KMS-11 (cell line): ENCODE data around the gene PTPRF.

Experiments used
- H2AFZ ChIP-seq: fragments of 200-600 bp; sonication (generic); 2 replicates; pipeline ENCODE4 v1.6.1; 2016; ENCODE audit warnings: antibody characterized with exemption, mixed run types, low read depth
- H3K27ac ChIP-seq: fragments of 200-600 bp; sonication (generic); 2 replicates; pipeline ENCODE4 v1.6.1; 2016; ENCODE audit warnings: mild to moderate bottlenecking, mixed run types
- H3K27me3 ChIP-seq: fragments of 200-600 bp; sonication (generic); 2 replicates; pipeline ENCODE4 v1.6.1; 2017; ENCODE audit warnings: mild to moderate bottlenecking, low read depth, mixed run types, moderate library complexity; ENCODE audit not compliant: insufficient read depth
- H3K36me3 ChIP-seq: fragments of 200-600 bp; sonication (generic); 2 replicates; pipeline ENCODE4 v1.6.1; 2017; ENCODE audit warnings: mild to moderate bottlenecking, mixed run types; ENCODE audit not compliant: insufficient read depth
- H3K4me1 ChIP-seq: fragments of 200-600 bp; sonication (generic); 2 replicates; pipeline ENCODE4 v1.6.1; 2016; ENCODE audit warnings: mild to moderate bottlenecking, low read depth, mixed run types; ENCODE audit not compliant: poor library complexity, severe bottlenecking
- H3K4me2 ChIP-seq: fragments of 200-600 bp; sonication (generic); 2 replicates; pipeline ENCODE4 v1.7.0; 2016; ENCODE audit warnings: mild to moderate bottlenecking, mixed run types
- H3K4me3 ChIP-seq: fragments of 200-600 bp; sonication (generic); IDR thresholded peaks from 2 replicates; pipeline ENCODE4 v1.6.1; 2017; ENCODE audit warnings: low read depth, low read length, mixed read lengths; ENCODE audit not compliant: insufficient read depth
- H3K79me2 ChIP-seq: fragments of 200-600 bp; sonication (generic); 2 replicates; pipeline ENCODE4 v1.6.1; 2016; ENCODE audit warnings: low read depth, mixed run types; ENCODE audit not compliant: insufficient read depth
- H3K9ac ChIP-seq: fragments of 200-600 bp; sonication (generic); 2 replicates; pipeline ENCODE4 v1.6.1; 2016; ENCODE audit warnings: mild to moderate bottlenecking, mixed run types
- H4K20me1 ChIP-seq: fragments of 200-600 bp; sonication (generic); 2 replicates; pipeline ENCODE4 v1.6.1; 2016; ENCODE audit warnings: mild to moderate bottlenecking, mixed run types; ENCODE audit not compliant: insufficient read depth
- TF ChIP-seq, protein P1 (sequence below): fragments of 200-600 bp; sonication (generic); conservative IDR thresholded peaks from 2 replicates; pipeline ENCODE4 v1.6.1; 2017; ENCODE audit warnings: low read depth, mild to moderate bottlenecking, antibody characterized with exemption, low read length, moderate library complexity, mixed read lengths

Gene PTPRF

DNA sequence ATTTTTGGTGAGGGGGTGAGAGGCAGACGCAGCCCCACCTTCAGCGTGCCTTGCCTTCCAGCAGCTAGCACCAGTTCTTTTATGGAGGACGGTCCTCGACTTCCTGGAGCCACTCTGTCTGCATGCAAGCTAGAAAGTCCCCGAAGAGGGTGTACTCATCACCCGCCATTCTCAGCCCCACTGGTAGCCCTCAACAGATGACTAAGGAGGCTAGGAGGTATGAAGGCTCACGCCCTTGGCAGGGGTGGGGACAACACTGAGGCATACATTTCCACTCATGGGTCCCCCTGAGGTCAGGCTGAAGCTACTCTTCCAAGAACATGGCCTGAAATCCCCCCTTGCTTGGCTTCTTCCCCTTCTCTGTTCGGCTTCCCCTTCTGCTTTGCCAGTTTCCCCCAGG lies 8.9 kb upstream of the PTPRF start:
- Histone ChIP-seq H3K9ac (no peak overlapping the region), H3K27ac (no peak overlapping the region), H4K20me1 (no peaks in the 10 kb centered on the region), H2AFZ (no peak overlapping the region), H3K36me3 (no peaks in the 10 kb centered on the region), H3K27me3 (no peaks in the 10 kb centered on the region), H3K4me1 (no peaks in the 10 kb centered on the region), H3K79me2 (no peaks in the 10 kb centered on the region), H3K4me2 (no peak overlapping the region), H3K4me3 (no peak overlapping the region)
- TF ChIP-seq, protein P1, sequence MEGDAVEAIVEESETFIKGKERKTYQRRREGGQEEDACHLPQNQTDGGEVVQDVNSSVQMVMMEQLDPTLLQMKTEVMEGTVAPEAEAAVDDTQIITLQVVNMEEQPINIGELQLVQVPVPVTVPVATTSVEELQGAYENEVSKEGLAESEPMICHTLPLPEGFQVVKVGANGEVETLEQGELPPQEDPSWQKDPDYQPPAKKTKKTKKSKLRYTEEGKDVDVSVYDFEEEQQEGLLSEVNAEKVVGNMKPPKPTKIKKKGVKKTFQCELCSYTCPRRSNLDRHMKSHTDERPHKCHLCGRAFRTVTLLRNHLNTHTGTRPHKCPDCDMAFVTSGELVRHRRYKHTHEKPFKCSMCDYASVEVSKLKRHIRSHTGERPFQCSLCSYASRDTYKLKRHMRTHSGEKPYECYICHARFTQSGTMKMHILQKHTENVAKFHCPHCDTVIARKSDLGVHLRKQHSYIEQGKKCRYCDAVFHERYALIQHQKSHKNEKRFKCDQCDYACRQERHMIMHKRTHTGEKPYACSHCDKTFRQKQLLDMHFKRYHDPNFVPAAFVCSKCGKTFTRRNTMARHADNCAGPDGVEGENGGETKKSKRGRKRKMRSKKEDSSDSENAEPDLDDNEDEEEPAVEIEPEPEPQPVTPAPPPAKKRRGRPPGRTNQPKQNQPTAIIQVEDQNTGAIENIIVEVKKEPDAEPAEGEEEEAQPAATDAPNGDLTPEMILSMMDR: no peak

DNA sequence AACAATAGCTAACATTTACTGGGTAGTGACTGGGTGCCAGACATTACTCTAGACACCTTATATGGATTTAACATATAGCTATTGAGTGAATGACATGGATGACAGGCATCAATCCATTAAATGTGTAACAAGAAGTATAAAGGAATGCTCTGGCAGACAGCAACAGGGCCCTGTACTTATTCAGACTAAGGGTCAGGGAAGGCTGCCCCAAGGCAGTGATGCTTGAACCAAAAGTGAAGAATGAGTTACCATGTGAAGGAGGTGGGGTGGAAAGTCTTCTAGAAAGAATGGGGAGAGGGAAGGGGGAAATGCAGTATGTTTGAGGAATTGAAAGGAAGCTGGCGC lies 8.3 kb upstream of the PTPRF start:
- TF ChIP-seq, protein P1: no peak
- no peaks in the 10 kb centered on the region for H4K20me1 ChIP-seq
- no peaks in the 10 kb centered on the region for H3K27me3 ChIP-seq
- H2AFZ ChIP-seq: no peak overlapping the region
- H3K79me2 ChIP-seq: no peaks in the 10 kb centered on the region
- no peaks in the 10 kb centered on the region for H3K4me1 ChIP-seq
- no peak overlapping the region for H3K4me2 ChIP-seq
- no peak overlapping the region for H3K27ac ChIP-seq
- no peak overlapping the region for H3K9ac ChIP-seq
- H3K36me3 ChIP-seq: no peaks in the 10 kb centered on the region
- no peak overlapping the region for H3K4me3 ChIP-seq

DNA sequence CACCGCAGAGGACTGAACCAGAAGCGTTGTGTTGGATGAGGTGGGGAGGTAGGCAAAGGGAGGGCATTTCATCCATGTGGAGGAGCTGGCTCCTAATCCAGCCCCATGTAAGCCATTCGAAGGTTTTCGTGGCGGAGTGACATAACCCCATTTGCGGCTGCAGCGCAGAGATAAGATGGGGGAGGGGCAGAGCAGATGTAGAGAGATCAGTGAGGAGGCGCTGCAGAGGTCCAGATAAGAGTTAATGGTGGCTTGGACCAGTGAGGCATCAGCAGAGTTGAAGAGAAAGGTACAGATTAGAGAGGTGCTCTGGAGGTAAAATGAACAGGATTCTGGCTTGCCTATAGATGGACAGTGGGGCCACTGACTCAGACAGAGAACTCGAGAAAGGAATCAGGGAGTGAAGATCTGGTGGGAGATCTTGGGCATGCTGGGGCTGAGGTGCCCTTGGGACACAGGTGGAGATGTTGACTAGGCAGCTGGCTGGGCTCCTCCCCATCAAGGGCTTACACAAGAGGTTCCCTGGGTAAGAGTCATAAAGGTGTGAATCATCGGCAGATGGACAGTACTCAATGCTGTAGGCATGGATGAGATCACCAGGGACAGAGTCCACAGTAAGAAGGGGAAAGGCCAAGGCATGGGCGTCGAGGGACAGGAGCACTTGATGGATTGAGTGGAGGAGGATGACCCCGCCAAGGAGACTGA lies 7.8 kb upstream of the PTPRF start:
- Histone ChIP-seq H3K4me2 (no peak overlapping the region), H3K4me1 (no peaks in the 10 kb centered on the region), H4K20me1 (no peaks in the 10 kb centered on the region), H2AFZ (no peak overlapping the region), H3K9ac (no peak overlapping the region), H3K4me3 (no peak overlapping the region), H3K79me2 (no peaks in the 10 kb centered on the region), H3K27me3 (no peaks in the 10 kb centered on the region), H3K27ac (no peak overlapping the region), H3K36me3 (no peaks in the 10 kb centered on the region)
- TF ChIP-seq, protein P1: no peak

DNA sequence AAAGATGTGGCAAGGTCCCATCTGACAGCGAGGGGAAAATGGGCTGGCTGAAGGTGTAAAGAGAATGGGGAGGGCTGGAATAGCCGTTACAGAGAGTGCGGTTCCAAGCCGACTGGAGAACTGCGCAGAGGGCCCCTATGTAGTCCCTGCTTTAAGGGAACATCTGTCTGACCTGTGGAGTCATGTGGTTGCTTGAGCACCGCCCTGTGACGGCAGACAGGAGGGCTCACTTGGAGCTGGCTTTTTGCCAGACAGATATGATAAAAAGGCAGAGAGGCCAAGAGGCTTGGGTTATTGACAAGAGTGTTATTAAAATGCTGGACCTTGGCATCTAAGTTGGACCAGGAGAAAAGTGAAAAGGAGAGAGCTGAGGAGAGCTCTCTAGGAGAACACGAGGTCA lies 5.9 kb upstream of the PTPRF start:
- Histone ChIP-seq H3K79me2 (no peaks in the 10 kb centered on the region), H3K36me3 (no peaks in the 10 kb centered on the region), H4K20me1 (no peaks in the 10 kb centered on the region), H3K4me1 (peaks cover 7% of the 10 kb centered on the region), H3K9ac (no peak overlapping the region), H2AFZ (no peak overlapping the region), H3K4me2 (no peak overlapping the region), H3K27ac (no peak overlapping the region), H3K4me3 (no peak overlapping the region), H3K27me3 (no peaks in the 10 kb centered on the region)
- TF ChIP-seq, protein P1: no peak
